Measurements from ENCODE around the gene PCDHGA2.

DNA sequence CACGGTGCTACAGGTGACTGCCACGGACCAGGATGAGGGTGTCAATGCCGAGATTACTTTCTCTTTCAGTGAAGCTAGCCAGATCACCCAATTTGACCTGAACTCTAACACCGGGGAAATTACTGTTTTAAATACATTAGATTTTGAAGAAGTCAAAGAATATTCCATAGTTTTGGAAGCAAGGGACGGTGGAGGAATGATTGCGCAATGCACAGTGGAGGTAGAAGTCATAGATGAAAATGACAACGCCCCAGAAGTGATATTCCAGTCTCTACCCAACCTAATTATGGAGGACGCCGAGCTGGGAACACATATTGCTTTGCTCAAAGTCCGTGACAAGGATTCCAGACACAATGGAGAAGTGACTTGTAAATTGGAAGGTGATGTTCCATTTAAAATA, 50.1 kb downstream of the PCDHGA2 start:
- TF ChIP-seq, protein P1, sequence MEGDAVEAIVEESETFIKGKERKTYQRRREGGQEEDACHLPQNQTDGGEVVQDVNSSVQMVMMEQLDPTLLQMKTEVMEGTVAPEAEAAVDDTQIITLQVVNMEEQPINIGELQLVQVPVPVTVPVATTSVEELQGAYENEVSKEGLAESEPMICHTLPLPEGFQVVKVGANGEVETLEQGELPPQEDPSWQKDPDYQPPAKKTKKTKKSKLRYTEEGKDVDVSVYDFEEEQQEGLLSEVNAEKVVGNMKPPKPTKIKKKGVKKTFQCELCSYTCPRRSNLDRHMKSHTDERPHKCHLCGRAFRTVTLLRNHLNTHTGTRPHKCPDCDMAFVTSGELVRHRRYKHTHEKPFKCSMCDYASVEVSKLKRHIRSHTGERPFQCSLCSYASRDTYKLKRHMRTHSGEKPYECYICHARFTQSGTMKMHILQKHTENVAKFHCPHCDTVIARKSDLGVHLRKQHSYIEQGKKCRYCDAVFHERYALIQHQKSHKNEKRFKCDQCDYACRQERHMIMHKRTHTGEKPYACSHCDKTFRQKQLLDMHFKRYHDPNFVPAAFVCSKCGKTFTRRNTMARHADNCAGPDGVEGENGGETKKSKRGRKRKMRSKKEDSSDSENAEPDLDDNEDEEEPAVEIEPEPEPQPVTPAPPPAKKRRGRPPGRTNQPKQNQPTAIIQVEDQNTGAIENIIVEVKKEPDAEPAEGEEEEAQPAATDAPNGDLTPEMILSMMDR (IDR thresholded peaks at IDR 0.05; ENCODE audit: low read depth, low read length, poor library complexity, severe bottlenecking): no peak
- no peak for TF ChIP-seq EZH2phosphoT487 (IDR thresholded peaks at IDR 0.05; ENCODE audit: borderline replicate concordance, low read length)
